Ureter (tissue), 1 donor: ENCODE measurements around the gene IQCK. TPM values are rescaled to one million over a fixed set of nuclear protein-coding genes. Genes with fewer than 3 reads are reported as not detected.
"Not testable (repeated sequence)": the region's sequence is repeated elsewhere in the genome, so short reads cannot be mapped to it uniquely, and the experiment has no call there.

Experiments used
- DNase-seq: peaks from one replicate; pipeline ENCODE4 v3.0.0-alpha.2; 2020; ENCODE audit warnings: low spot score
- total RNA-seq: library from RNA; stranded (reverse); gene quantifications from one replicate; pipeline ENCODE4 v1.2.4, GENCODE V29; 2023
- donor health status: DM: yes; HTN: yes; CAD: no.

The IQCK gene
- 33.2 TPM for total RNA-seq

DNA sequence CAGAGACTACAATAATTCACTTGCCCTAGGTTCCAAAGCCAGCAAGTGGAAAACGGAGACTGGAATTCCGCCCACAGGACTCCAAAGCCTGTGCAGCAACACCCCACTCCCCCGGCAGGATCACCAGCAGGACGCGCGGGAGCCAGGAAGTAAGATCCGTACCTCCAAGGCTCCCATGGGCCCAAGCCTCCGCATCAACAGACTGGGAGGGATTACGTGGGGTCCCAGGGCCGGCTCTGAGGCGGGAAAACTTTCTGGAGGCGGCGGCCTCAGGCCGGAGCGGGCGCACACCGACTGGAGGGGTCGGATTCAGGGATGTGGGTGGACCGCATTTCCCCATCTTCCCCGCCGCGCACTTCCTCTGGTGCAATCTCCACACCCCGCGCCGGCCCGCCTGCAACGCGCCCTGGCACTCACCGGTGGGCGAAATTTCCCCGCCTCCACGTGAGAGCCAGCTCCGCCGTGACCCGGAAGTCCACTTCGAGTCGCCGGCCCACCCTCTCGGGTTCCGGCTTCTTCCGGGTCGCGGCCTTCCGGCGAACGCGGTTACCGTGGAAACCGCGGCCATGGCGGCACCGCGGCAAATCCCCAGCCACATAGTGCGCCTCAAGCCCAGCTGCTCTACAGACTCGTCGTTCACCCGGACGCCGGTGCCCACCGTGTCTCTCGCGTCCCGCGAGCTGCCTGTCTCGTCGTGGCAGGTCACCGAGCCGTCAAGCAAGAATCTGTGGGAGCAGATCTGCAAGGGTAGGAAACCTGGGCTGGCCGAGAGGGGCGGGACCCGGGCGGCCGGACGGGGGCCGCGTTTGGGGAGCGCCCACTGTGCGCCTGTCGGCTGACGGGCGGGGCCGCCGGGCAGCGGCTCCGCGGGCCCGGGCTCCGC lies at the start of gene IQCK, which contains the start of gene KNOP1:
Gene IQCK, plus strand, starts transcription at position 531 of the 883 bp plus-strand sequence. Its CDS starts 36 bp downstream, at position 567.
Gene KNOP1, minus strand, starts transcription at position 487 of the 883 bp plus-strand sequence. CDS start 3,192 bp downstream, outside the sequence.
- DNase-seq: peak; percentile 88

DNA sequence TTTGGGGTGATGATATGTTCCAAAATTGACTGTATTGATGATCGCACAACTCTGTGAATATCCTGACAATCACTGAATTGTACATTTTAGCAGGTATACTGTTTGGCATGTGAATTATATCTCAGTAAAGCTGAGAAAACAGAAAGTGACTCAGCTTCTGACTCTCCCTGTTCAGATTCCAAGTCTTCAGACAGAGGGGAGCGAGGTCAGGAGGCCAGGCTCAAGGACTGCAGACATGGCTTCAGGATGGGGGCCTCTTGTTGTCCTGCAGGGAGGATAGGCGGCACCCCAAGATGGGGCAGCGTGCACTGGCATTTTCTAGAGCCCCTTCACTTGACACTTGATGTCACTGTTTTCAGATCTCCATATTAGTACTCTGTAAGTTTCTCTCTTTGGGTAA lies 45.7 kb upstream of the IQCK start:
- no peak for DNase-seq

- no peak for DNase-seq
Measured at GRCh38 chr16:19674485-19674884, 43.6 kb upstream of the IQCK start.

- no peak for DNase-seq
Measured at GRCh38 chr16:19677402-19677801, 40.7 kb upstream of the IQCK start.

DNA sequence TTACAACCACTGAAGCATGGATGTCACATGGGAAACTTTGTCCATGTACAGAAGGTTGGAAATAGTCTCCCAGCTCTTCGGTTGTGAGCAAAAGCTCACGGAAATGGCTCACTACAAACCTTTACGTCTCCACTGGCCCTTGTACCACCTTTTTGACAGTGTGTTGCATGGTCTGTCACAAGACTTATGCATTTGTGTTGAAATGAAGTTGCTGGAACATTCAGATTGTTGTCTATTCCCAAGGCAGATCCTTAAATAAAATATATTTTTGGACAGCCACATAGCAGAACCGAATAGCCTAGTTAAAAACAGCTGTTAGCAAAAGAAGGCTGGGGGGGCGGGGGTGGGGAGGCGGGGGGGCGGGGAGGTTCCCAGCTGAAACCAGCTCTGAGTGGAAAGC lies 39.3 kb upstream of the IQCK start:
- DNase-seq: no peak

GRCh38 chr16:19679281-19679680 lies 38.8 kb upstream of the IQCK start:
- DNase-seq: not testable (repeated sequence)

GRCh38 chr16:19680881-19681340 lies 37.2 kb upstream of the IQCK start:
- DNase-seq: no peak

DNA sequence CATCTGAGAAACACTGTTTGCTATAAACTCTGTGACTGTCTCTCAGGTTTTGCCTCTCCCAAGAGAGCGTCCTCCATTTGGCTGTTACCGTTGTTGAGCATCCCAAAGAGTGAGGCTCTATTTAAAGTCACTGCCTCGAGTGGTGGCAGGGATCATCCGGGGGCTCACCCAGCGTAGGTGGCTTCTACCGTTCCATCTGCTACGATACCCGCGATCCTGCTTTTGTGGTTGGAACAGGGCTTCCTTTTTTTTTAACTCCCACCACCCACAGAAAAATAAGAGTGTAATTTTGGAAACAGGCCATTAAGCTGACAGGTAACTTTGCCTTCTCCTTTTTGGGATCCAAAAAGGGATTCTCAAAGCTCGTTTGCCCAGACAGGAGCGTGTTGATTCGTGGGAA lies 36.4 kb upstream of the IQCK start:
- DNase-seq: no peak

- DNase-seq: no peak
Measured at GRCh38 chr16:19683453-19684236, 34.4 kb upstream of the IQCK start.

DNA sequence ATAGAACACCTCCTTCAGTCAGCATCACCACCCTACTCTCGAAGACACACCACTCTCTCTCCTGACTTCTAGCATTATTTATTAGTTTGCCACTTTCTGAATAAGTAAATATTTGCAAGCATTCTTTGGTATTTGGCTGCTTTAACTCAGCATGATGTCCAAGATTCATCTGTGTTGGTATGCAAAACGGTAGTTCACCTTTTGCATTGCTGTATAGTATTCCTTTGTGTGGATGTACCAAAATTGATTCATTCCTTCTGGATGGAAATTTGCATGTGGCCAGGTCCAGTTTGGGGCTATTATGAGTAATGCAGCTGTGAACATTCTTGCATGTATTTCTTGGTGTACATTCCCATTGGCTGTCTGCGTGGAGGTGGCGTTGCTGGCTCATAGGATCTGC lies 32.9 kb upstream of the IQCK start:
- no peak for DNase-seq

- DNase-seq: no peak
Measured at GRCh38 chr16:19687279-19687678, 30.8 kb upstream of the IQCK start.

DNA sequence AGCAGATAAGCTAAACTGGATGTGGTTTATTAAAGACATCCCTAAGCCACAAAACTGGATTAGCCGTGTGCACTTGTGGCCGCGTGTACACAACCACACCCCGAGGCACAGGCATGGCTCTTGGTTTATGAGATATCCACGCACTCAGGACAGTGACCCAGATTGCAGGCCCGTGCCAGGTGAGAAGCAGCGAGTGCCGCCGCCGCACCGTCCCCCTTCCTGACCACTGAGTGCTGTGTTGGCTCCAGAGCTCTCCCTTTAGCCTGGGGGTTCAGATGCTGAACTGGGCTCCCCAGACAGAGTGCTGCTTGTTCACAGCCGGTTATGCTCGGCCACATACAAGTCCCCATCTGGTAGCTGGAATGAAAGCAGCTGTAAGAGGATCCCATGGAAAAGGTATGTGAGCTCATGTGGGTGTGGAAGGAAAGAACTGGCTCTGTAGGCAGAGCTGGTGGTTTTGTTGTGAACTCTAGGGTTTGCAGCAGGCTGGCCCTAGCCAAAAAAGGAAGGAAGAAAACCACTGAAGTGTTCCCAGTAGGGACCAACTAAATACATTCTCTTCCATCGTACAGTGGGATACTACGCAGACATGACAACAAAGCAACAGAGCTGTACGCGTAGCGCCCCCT lies 29.6 kb upstream of the IQCK start:
- DNase-seq: no peak

GRCh38 chr16:19689342-19689741 lies 28.7 kb upstream of the IQCK start:
- no peak for DNase-seq

- DNase-seq: no peak
Measured at GRCh38 chr16:19690196-19690595, 27.9 kb upstream of the IQCK start.

- DNase-seq: no peak
Measured at GRCh38 chr16:19691161-19691711, 26.8 kb upstream of the IQCK start.

DNA sequence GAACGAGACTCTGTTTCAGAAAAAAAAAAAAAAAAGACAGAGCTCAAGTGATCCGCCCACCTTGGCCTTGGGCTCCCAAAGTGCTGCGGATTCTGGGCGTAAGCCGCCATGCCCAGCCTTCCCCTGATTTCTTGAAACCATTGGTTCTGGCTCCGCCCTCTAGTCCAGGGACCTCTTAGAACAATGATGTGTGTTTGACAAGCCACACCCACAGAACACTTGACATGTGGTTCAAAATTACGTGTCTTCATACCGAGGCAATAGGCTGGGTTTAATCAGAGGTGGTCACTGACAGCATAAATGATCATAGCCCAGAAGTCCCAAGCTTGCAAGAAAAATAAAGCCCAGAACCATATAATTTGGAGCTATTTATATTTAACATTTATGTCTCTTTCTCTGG lies 23.1 kb upstream of the IQCK start:
- no peak for DNase-seq

- peak; percentile 90 for DNase-seq
Measured at GRCh38 chr16:19696328-19696727, 21.7 kb upstream of the IQCK start.

DNA sequence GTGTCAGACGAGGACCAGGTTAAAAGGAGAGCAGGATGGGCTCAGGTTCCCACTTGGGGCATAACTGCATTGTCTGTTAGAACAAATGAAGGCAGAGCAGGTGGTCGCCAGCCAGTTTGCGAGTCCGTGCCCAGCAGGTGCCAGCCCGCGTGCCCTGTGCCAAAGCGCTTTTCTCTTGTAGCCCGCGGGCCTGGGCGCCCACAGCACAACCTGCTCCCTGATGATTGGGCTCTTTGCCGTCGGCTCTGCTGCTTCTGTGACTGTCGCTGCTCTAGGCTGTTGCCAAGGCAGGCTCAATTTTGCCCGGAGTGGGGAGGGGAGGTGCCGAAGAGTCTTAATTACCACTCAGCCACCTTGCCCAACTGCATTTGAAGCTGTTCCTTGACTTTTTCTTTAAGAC lies 21.1 kb upstream of the IQCK start:
- DNase-seq: no peak

- no peak for DNase-seq
Measured at GRCh38 chr16:19697756-19698318, 20.2 kb upstream of the IQCK start.

- no peak for DNase-seq
Measured at GRCh38 chr16:19698480-19699465, 19.3 kb upstream of the IQCK start.
